Fibroblast of lung (primary cell): ENCODE results near the gene LCLAT1. TPM values are rescaled to one million over a fixed set of nuclear protein-coding genes. Genes with fewer than 3 reads are reported as not detected.

ENCODE experiments used
- DNase-seq, 2 donors: peaks; one replicate each; pipeline versions ENCODE4 v3.0.0 to v3.0.0-alpha.2; 2010; ENCODE audit warnings: low read depth in 2 of 2
- H2AFZ ChIP-seq: 2 replicates; pipeline ENCODE4 v1.5.1; 2012; ENCODE audit warnings: low read length, control low read depth, inconsistent platforms
- H3K27ac ChIP-seq: 2 replicates; pipeline ENCODE4 v1.5.1; 2011; ENCODE audit warnings: low read length, control low read depth; ENCODE audit not compliant: insufficient read depth
- H3K27me3 ChIP-seq: 2 replicates; pipeline ENCODE4 v1.5.1; 2011; ENCODE audit warnings: mild to moderate bottlenecking, low read length; ENCODE audit not compliant: control insufficient read depth, insufficient read depth
- H3K36me3 ChIP-seq: 2 replicates; pipeline ENCODE4 v1.5.1; 2011; ENCODE audit warnings: low read length; ENCODE audit not compliant: control insufficient read depth, insufficient read depth
- H3K4me1 ChIP-seq: 2 replicates; pipeline ENCODE4 v1.5.1; 2011; ENCODE audit warnings: low read length; ENCODE audit not compliant: control insufficient read depth, insufficient read depth; ENCODE audit errors: extremely low read depth
- H3K4me2 ChIP-seq: 2 replicates; pipeline ENCODE4 v1.5.1; 2011; ENCODE audit warnings: low read length, control low read depth; ENCODE audit not compliant: insufficient read depth; ENCODE audit errors: extremely low read depth
- H3K4me3 ChIP-seq, 4 experiments: fragments of 200-600 bp in 1 of 4; sonication (generic) in 1 of 4; replicated peaks in 1 of 4; 2 replicates each; pipeline ENCODE4 v1.5.1; 2011 to 2016; ENCODE audit warnings: low read length in 4 of 4, low read depth in 3 of 4, mild to moderate bottlenecking in 3 of 4, control low read depth in 2 of 4, inconsistent platforms in 1 of 4, mixed read lengths in 1 of 4; ENCODE audit not compliant: insufficient read depth in 1 of 4; ENCODE audit errors: control extremely low read depth in 1 of 4
- H3K79me2 ChIP-seq: 2 replicates; pipeline ENCODE4 v1.5.1; 2012; ENCODE audit warnings: mild to moderate bottlenecking, low read length, inconsistent platforms; ENCODE audit not compliant: control insufficient read depth, insufficient read depth
- H3K9ac ChIP-seq: 2 replicates; pipeline ENCODE4 v1.5.1; 2011; ENCODE audit warnings: mild to moderate bottlenecking, low read length, control low read depth; ENCODE audit not compliant: insufficient read depth
- H3K9me3 ChIP-seq: 2 replicates; pipeline ENCODE4 v1.5.1; 2012; ENCODE audit warnings: low read depth, low read length; ENCODE audit not compliant: control insufficient read depth, insufficient read depth
- H4K20me1 ChIP-seq: 2 replicates; pipeline ENCODE4 v1.5.1; 2011; ENCODE audit warnings: low read length; ENCODE audit not compliant: control insufficient read depth, insufficient read depth; ENCODE audit errors: extremely low read depth
- EZH2 ChIP-seq: IDR thresholded peaks from 2 replicates; pipeline ENCODE4 v1.5.1; 2012; ENCODE audit warnings: low read length, control low read depth, mild to moderate bottlenecking; ENCODE audit errors: missing control alignments
- polyA plus RNA-seq, 2 donors: library from polyadenylated mRNA; depleted of rRNA in 1 of 2; stranded (reverse) in 1 of 2; unstranded in 1 of 2; fragments of >200 nt; gene quantifications; 2 replicates each; pipeline ENCODE4 v1.2.1, GENCODE V29; 2011 to 2012; ENCODE audit warnings: missing spikeins in 1 of 2
- total RNA-seq: library from RNA; depleted of rRNA; stranded (reverse); fragments of >200 nt; gene quantifications from 2 replicates; pipeline ENCODE4 v1.2.1, GENCODE V29; 2014
- TF ChIP-seq, protein P1 (sequence below), 2 donors: IDR thresholded peaks in 1 of 2; conservative IDR thresholded peaks in 1 of 2; 1 replicate in 1 of 2; 2 replicates in 1 of 2; pipeline ENCODE4 v1.5.1; 2011 to 2012; ENCODE audit warnings: low read length in 2 of 2, control low read depth in 1 of 2, inconsistent platforms in 1 of 2, low read depth in 1 of 2, mild to moderate bottlenecking in 1 of 2

Gene LCLAT1
- total and polyA plus RNA-seq, 2 donors (not counting 1 experiment from before 2014, with no cell fraction given) = 43.3 to 45.9 TPM

DNA sequence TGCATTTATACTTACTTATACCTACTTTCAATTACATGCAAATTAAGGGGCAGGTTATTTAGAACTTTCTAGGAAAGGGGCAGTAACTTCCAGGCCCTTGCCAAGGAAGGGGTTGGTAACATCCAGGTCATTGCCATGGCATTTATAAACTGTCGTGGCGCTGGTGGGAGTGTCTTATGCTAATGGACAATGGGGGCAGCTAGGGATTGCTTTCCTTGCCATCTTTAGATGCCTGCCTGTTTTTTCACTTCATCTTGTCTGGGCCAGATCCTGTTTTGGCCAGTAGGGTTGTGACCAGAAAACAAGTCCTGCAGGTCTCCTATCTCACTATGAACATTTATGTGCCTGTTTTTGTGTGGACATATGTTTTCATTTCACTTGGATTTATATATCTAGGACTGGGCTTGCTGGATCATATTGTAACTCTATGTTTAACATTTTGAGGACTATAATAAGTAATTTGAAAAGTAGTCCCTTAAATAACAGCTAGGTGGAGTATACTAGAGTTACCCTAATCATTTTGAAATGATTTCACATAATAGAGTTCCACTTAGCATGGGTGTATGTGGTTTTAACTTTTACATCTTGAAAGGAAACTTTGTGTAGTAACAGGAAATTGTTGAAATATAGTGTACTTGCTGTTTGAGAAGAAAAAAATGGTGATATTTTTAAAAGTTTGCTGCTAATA lies 56.1 kb downstream of the LCLAT1 start:
- Histone ChIP-seq H3K4me1 (peaks cover 5% of the 10 kb centered on the region), H3K79me2 (no peaks in the 10 kb centered on the region), H3K4me2 (no peak overlapping the region), H3K9ac (no peak overlapping the region), H3K27ac (no peak overlapping the region), H3K4me3 (no peak overlapping the region), H3K9me3 (no peaks in the 10 kb centered on the region), H2AFZ (no peak overlapping the region), H4K20me1 (no peaks in the 10 kb centered on the region), H3K27me3 (no peaks in the 10 kb centered on the region), H3K36me3 (no peaks in the 10 kb centered on the region)
- TF ChIP-seq EZH2 = no peak
- TF ChIP-seq, protein P1, sequence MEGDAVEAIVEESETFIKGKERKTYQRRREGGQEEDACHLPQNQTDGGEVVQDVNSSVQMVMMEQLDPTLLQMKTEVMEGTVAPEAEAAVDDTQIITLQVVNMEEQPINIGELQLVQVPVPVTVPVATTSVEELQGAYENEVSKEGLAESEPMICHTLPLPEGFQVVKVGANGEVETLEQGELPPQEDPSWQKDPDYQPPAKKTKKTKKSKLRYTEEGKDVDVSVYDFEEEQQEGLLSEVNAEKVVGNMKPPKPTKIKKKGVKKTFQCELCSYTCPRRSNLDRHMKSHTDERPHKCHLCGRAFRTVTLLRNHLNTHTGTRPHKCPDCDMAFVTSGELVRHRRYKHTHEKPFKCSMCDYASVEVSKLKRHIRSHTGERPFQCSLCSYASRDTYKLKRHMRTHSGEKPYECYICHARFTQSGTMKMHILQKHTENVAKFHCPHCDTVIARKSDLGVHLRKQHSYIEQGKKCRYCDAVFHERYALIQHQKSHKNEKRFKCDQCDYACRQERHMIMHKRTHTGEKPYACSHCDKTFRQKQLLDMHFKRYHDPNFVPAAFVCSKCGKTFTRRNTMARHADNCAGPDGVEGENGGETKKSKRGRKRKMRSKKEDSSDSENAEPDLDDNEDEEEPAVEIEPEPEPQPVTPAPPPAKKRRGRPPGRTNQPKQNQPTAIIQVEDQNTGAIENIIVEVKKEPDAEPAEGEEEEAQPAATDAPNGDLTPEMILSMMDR (conservative IDR thresholded peaks at IDR 0.05 in 1 of 2, IDR thresholded peaks at IDR 0.05 in 1 of 2; ENCODE audit: low read depth in 1 of 2, low read length in 2 of 2) = peak in 1 of 2 donors; percentile 0
- DNase-seq = peak in 1 of 2 donors; percentile 40

DNA sequence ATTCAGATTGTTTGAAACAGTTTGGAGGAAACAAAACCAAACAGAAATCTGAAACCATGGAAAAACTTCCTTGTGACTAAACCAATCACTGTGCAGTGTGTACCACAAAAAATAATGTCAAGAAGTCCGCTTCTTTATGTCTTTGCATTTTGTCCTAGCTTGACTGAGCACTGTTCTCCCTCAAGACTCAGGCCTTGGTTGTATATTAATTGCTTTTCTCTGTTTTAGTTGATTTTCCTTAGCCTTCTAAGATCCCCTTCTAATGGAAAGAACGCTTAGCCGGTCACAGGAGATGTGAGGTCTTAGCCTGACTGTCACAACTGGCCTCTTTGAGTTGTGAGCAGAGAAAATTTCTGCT lies 56.6 kb downstream of the LCLAT1 start:
- H4K20me1 ChIP-seq = no peaks in the 10 kb centered on the region
- no peak overlapping the region for H3K27ac ChIP-seq
- TF ChIP-seq EZH2 = no peak
- TF ChIP-seq, protein P1 (conservative IDR thresholded peaks at IDR 0.05 in 1 of 2, IDR thresholded peaks at IDR 0.05 in 1 of 2; ENCODE audit: low read depth in 1 of 2, low read length in 2 of 2) = no peak
- H3K79me2 ChIP-seq = no peaks in the 10 kb centered on the region
- no peak for DNase-seq
- no peaks in the 10 kb centered on the region for H3K36me3 ChIP-seq
- H3K9ac ChIP-seq = no peak overlapping the region
- no peaks in the 10 kb centered on the region for H3K27me3 ChIP-seq
- peaks cover 5% of the 10 kb centered on the region for H3K4me1 ChIP-seq
- no peak overlapping the region for H3K4me2 ChIP-seq
- no peaks in the 10 kb centered on the region for H3K9me3 ChIP-seq
- H2AFZ ChIP-seq = no peak overlapping the region
- no peak overlapping the region for H3K4me3 ChIP-seq

DNA sequence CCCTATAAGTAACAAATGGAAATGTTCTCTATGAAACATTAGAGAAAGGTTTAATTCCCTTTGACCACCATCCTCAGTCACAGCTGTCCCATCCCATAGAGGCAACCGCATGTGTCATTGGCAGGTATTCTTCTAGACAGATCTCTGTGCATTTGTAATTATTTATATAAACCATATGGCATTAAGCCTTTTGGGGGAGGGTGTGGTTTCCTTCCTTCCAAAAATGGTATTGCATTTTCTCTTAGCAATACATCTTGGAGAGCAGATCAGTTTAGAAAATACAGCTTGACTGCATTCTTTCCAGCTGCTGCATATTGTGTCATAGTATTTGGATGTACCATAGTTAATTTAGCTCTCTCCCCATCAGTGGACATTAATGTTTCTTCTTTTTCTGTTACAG lies 57.7 kb downstream of the LCLAT1 start:
- Histone ChIP-seq H3K27ac (no peak overlapping the region), H4K20me1 (no peaks in the 10 kb centered on the region)
- DNase-seq = peak in 1 of 2 donors; percentile 45

More for the DNA sequence above, 57.7 kb downstream of the LCLAT1 start:
- Histone ChIP-seq H3K27me3 (no peaks in the 10 kb centered on the region), H3K79me2 (no peaks in the 10 kb centered on the region), H3K4me1 (peaks cover 5% of the 10 kb centered on the region), H2AFZ (no peak overlapping the region), H3K9me3 (no peaks in the 10 kb centered on the region), H3K4me3 (no peak overlapping the region), H3K4me2 (no peak overlapping the region), H3K36me3 (no peaks in the 10 kb centered on the region), H3K9ac (no peak overlapping the region)
- TF ChIP-seq, protein P1 (conservative IDR thresholded peaks at IDR 0.05 in 1 of 2, IDR thresholded peaks at IDR 0.05 in 1 of 2; ENCODE audit: low read depth in 1 of 2, low read length in 2 of 2) = no peak
